GM12878 (cell line): ENCODE data around the gene PLCG2. TPM values are rescaled to one million over a fixed set of nuclear protein-coding genes. Genes with fewer than 3 reads are reported as not detected.

Source experiments
- CBX5 ChIP-seq: sonication (generic); IDR thresholded peaks from 2 replicates; pipeline ENCODE4 v1.6.1; 2016; ENCODE audit warnings: low read depth, moderate library complexity, mild to moderate bottlenecking, inconsistent platforms
- EED ChIP-seq: sonication (generic); IDR thresholded peaks from 2 replicates; pipeline ENCODE4 v1.6.1; 2016; ENCODE audit warnings: antibody characterized with exemption, low read depth
- EP300 ChIP-seq, 2 experiments: fragments of 150-350 bp in 1 of 2; IDR thresholded peaks; 2 replicates each; pipeline ENCODE4 v1.6.1; 2011 to 2012; ENCODE audit warnings: low read depth in 2 of 2, low read length in 2 of 2, borderline replicate concordance in 1 of 2, improper control_type of control experiment in 1 of 2, inconsistent platforms in 1 of 2; ENCODE audit not compliant: control insufficient read depth in 1 of 2
- MYB ChIP-seq: fragments of 150-350 bp; IDR thresholded peaks from 2 replicates; pipeline ENCODE4 v1.6.1; 2014; ENCODE audit warnings: mild to moderate bottlenecking, low read depth, low read length, borderline replicate concordance
- POLR2A ChIP-seq: IDR thresholded peaks from 2 replicates; pipeline ENCODE4 v1.6.1; 2011; ENCODE audit warnings: low read depth, mild to moderate bottlenecking, low read length
- polyA plus RNA-seq, 11 experiments: library from polyadenylated mRNA; depleted of rRNA in 4 of 11; unstranded in 6 of 11; stranded (reverse) in 5 of 11; fragments of >200 nt; fragmentation: Nextera tagmentation in 4 of 11; fragmentation: Illumina TruSeq in 1 of 11; extraction: Ambion mirVana in 4 of 11; extraction: Trizol in 1 of 11; gene quantifications; 1 replicate in 1 of 11; 2 replicates in 10 of 11; pipeline versions ENCODE4 v1.2.1 to v1.2.3, GENCODE V29; 2011 to 2016; ENCODE audit warnings: inconsistent platforms in 2 of 11, missing spikeins in 2 of 11, low read depth in 1 of 11
- total RNA-seq, 4 experiments: library from RNA; depleted of rRNA in 3 of 4; stranded (reverse); fragments of >200 nt in 3 of 4; fragmentation: Illumina TruSeq in 1 of 4; extraction: Trizol in 1 of 4; gene quantifications; 2 replicates each; pipeline versions ENCODE4 v1.2.1 to v1.2.3, GENCODE V29; 2013 to 2021
- TF ChIP-seq, protein P1 (sequence below): fragments of 450-650 bp; IDR thresholded peaks from 2 replicates; pipeline ENCODE4 v1.6.1; 2014; ENCODE audit warnings: mild to moderate bottlenecking
- TF ChIP-seq, protein P2 (sequence below): fragments of 450-650 bp; IDR thresholded peaks from 2 replicates; pipeline ENCODE4 v1.6.1; 2017; ENCODE audit warnings: mild to moderate bottlenecking, moderate library complexity
- TF ChIP-seq, protein P3 (sequence below): fragments of 450-650 bp; conservative IDR thresholded peaks from 2 replicates; pipeline ENCODE4 v1.6.1; 2017; ENCODE audit warnings: mild to moderate bottlenecking, moderate library complexity
- TF ChIP-seq, protein P4 (sequence below): fragments of 450-650 bp; IDR thresholded peaks from 2 replicates; pipeline ENCODE4 v1.6.1; 2016; ENCODE audit warnings: mild to moderate bottlenecking

The PLCG2 gene
- total and polyA plus RNA-seq, 10 of the 15 experiments (the other 5 are each of a cell fraction or from before 2014, with no cell fraction given): 47.6 to 256 (median 149) TPM

DNA sequence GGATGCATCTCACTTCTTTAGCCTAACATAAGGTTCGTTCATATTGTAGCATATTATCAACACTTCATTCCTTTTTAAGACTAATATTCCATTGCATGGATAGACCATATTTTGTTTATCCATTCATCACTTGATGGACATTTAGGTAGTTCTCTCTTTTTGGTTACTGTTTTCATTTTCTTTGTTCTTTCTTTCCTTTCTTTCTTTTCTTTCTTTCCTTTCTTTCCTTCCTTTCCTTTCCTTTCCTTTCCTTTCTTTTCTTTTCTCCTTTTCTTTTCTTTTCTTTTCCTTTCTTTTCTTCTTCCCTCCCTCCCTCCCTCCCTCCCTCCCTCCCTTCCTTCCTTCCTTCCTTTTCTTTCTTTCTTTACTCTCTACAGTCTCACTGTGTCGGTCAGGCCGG is 24.2 kb downstream of the PLCG2 start (continued):
- TF ChIP-seq, protein P1, sequence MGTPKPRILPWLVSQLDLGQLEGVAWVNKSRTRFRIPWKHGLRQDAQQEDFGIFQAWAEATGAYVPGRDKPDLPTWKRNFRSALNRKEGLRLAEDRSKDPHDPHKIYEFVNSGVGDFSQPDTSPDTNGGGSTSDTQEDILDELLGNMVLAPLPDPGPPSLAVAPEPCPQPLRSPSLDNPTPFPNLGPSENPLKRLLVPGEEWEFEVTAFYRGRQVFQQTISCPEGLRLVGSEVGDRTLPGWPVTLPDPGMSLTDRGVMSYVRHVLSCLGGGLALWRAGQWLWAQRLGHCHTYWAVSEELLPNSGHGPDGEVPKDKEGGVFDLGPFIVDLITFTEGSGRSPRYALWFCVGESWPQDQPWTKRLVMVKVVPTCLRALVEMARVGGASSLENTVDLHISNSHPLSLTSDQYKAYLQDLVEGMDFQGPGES: no peak
- TF ChIP-seq EED: no peak
- no peak for TF ChIP-seq MYB
- TF ChIP-seq, protein P2, sequence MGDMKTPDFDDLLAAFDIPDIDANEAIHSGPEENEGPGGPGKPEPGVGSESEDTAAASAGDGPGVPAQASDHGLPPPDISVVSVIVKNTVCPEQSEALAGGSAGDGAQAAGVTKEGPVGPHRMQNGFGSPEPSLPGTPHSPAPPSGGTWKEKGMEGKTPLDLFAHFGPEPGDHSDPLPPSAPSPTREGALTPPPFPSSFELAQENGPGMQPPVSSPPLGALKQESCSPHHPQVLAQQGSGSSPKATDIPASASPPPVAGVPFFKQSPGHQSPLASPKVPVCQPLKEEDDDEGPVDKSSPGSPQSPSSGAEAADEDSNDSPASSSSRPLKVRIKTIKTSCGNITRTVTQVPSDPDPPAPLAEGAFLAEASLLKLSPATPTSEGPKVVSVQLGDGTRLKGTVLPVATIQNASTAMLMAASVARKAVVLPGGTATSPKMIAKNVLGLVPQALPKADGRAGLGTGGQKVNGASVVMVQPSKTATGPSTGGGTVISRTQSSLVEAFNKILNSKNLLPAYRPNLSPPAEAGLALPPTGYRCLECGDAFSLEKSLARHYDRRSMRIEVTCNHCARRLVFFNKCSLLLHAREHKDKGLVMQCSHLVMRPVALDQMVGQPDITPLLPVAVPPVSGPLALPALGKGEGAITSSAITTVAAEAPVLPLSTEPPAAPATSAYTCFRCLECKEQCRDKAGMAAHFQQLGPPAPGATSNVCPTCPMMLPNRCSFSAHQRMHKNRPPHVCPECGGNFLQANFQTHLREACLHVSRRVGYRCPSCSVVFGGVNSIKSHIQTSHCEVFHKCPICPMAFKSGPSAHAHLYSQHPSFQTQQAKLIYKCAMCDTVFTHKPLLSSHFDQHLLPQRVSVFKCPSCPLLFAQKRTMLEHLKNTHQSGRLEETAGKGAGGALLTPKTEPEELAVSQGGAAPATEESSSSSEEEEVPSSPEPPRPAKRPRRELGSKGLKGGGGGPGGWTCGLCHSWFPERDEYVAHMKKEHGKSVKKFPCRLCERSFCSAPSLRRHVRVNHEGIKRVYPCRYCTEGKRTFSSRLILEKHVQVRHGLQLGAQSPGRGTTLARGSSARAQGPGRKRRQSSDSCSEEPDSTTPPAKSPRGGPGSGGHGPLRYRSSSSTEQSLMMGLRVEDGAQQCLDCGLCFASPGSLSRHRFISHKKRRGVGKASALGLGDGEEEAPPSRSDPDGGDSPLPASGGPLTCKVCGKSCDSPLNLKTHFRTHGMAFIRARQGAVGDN: no peak
- TF ChIP-seq, protein P3, sequence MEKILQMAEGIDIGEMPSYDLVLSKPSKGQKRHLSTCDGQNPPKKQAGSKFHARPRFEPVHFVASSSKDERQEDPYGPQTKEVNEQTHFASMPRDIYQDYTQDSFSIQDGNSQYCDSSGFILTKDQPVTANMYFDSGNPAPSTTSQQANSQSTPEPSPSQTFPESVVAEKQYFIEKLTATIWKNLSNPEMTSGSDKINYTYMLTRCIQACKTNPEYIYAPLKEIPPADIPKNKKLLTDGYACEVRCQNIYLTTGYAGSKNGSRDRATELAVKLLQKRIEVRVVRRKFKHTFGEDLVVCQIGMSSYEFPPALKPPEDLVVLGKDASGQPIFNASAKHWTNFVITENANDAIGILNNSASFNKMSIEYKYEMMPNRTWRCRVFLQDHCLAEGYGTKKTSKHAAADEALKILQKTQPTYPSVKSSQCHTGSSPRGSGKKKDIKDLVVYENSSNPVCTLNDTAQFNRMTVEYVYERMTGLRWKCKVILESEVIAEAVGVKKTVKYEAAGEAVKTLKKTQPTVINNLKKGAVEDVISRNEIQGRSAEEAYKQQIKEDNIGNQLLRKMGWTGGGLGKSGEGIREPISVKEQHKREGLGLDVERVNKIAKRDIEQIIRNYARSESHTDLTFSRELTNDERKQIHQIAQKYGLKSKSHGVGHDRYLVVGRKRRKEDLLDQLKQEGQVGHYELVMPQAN: no peak
- TF ChIP-seq POLR2A: no peak
- no peak for TF ChIP-seq CBX5
- TF ChIP-seq EP300 (IDR thresholded peaks at IDR 0.05; ENCODE audit: borderline replicate concordance in 1 of 2, control insufficient read depth in 1 of 2, low read depth in 2 of 2, low read length in 2 of 2): no peak
- TF ChIP-seq, protein P4, sequence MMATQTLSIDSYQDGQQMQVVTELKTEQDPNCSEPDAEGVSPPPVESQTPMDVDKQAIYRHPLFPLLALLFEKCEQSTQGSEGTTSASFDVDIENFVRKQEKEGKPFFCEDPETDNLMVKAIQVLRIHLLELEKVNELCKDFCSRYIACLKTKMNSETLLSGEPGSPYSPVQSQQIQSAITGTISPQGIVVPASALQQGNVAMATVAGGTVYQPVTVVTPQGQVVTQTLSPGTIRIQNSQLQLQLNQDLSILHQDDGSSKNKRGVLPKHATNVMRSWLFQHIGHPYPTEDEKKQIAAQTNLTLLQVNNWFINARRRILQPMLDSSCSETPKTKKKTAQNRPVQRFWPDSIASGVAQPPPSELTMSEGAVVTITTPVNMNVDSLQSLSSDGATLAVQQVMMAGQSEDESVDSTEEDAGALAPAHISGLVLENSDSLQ: no peak
